Esophagus (tissue), 2 donors: Measurements from ENCODE around the gene TRIM3. TPM values are rescaled to one million over a fixed set of nuclear protein-coding genes. Genes with fewer than 3 reads are reported as not detected.
A peak's percentile ranks its signal among the peaks of the same experiment; 100 is the strongest.

ENCODE experiments used
- H3K27ac ChIP-seq, 2 donors: one replicate each; pipeline ENCODE4 v1.5.1; 2013; ENCODE audit warnings: low read depth in 2 of 2, mild to moderate bottlenecking in 2 of 2, inconsistent platforms in 1 of 2, low read length in 1 of 2, moderate library complexity in 1 of 2
- H3K27me3 ChIP-seq, 2 donors: one replicate each; pipeline ENCODE4 v1.6.1; 2013; ENCODE audit warnings: low read length in 2 of 2, control low read depth in 1 of 2, mild to moderate bottlenecking in 1 of 2; ENCODE audit not compliant: insufficient read depth in 2 of 2, control insufficient read depth in 1 of 2
- H3K36me3 ChIP-seq, 2 donors: one replicate each; pipeline ENCODE4 v1.6.1; 2013; ENCODE audit warnings: low read length in 1 of 2; ENCODE audit not compliant: control insufficient read depth in 2 of 2, insufficient read depth in 2 of 2
- H3K4me1 ChIP-seq, 2 donors: one replicate each; pipeline ENCODE4 v1.6.1; 2013; ENCODE audit warnings: low read length in 1 of 2; ENCODE audit not compliant: control insufficient read depth in 2 of 2, insufficient read depth in 2 of 2
- H3K4me3 ChIP-seq, 2 donors: one replicate each; pipeline ENCODE4 v1.5.1; 2013; ENCODE audit warnings: low read length in 2 of 2, mild to moderate bottlenecking in 2 of 2, low read depth in 1 of 2, moderate library complexity in 1 of 2
- H3K9me3 ChIP-seq, 2 donors: one replicate each; pipeline ENCODE4 v1.6.1; 2013; ENCODE audit warnings: mild to moderate bottlenecking in 2 of 2, low read depth in 1 of 2, low read length in 1 of 2, moderate library complexity in 1 of 2; ENCODE audit not compliant: control insufficient read depth in 2 of 2, insufficient read depth in 1 of 2
- WGBS, 2 donors: extraction: QIAGEN DNeasy Blood & Tissue Kit; methylation state at CpG; one replicate each; pipeline ENCODE4 v1.1.7; 2013; 5-methylcytosine and 5-hydroxymethylcytosine counted together
- polyA plus RNA-seq, 2 donors: library from polyadenylated mRNA; stranded (reverse); fragments of 200-250 nt; gene quantifications; one replicate each; pipeline ENCODE4 v1.2.3, GENCODE V29; 2013
- donor health status: healthy with polysubstance abuse.
- donor health status: Bipolar disorder and iron deficiency.

TRIM3 gene
- polyA plus RNA-seq, 2 donors = 7.5 to 7.6 TPM

DNA sequence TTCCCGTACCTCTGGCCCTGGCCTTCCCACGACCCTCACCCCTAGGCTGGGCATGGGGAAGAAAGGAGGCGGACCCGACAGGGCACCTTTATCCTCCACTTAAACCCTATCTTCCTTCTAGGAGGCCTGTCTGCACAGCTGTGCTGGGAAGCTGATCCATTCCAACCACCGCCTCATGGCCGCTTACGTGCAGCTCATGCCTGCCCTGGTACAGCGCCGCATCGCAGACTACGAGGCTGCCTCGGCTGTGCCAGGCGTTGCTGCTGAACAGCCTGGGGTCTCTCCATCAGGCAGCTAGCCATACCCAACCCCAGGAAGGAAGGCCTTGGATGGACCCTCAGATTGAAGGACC is 8.2 kb upstream of the TRIM3 start:
- Histone ChIP-seq H3K4me3 (peak overlapping the region; percentile 81 to 83), H3K36me3 (peaks cover 10 to 24% of the 10 kb centered on the region in 2 donors), H3K27me3 (no peaks in the 10 kb centered on the region), H3K4me1 (peaks cover 6 to 9% of the 10 kb centered on the region in 2 donors), H3K27ac (peak overlapping the region; percentile 96 to 99), H3K9me3 (no peaks in the 10 kb centered on the region)
- WGBS, 2 donors = 4 to 6% methylated on average over 12 to 13 of the region's 13 CpGs

DNA sequence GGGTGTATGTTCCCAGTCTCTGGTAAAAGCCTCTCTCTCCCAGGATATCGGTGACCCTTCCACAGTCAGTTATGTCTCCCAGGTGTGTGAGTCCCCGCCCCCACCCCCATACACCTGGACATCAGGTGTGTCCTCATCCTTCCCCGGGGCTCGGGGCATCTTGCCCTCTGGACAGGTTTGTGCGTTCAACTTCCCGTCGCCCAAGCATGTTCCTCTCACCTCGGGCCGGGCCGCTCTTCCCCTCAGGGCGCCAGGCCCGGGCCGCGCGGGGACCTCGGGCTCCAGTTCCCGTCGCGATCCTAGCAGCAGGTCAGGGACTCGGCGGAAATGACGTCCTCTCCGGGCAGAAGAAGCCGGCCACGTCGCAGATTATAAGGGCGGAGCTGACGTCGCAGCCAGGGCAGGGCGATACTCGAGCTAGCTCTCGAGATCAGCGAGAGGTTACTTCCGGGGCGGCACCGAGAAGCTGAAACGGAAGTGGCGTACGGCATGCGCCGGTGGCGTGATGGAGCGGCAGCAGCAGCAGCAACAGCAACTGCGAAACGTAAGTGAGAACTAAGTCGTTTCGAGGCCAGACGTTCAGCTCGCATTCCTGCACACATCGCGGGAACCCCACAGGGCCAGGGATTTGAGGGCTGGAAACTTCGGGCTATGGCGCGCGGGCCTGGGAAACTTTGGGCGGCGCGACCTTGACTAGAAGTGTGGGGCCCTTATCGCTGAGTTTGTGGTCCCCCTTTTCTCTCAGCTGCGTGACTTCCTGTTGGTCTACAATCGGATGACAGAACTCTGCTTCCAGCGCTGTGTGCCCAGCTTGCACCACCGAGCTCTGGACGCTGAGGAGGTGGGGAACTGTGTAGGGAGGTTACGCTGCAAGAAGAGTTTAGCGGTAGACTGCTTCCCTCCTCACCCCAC is 7.5 kb upstream of the TRIM3 start, which contains the start of the genes ARFIP2 and TIMM10B:
Gene ARFIP2 (minus strand): TSS at position 320 of the 912 bp plus-strand sequence. CDS start 910 bp downstream, outside the sequence.
Gene TIMM10B (plus strand): TSS at position 490 of the 912 bp plus-strand sequence. CDS start 16 bp downstream, at position 506.
- Histone ChIP-seq H3K36me3 (peaks cover 10 to 24% of the 10 kb centered on the region in 2 donors), H3K4me3 (peak within 1 kb of the TSS; percentile 81 to 83), H3K9me3 (no peaks in the 10 kb centered on the region), H3K27me3 (no peaks in the 10 kb centered on the region), H3K4me1 (peaks cover 6 to 9% of the 10 kb centered on the region in 2 donors), H3K27ac (peak within 1 kb of the TSS; percentile 96 to 99)
- 0% methylated on average over 66 of the region's 66 CpGs for WGBS, 2 donors

DNA sequence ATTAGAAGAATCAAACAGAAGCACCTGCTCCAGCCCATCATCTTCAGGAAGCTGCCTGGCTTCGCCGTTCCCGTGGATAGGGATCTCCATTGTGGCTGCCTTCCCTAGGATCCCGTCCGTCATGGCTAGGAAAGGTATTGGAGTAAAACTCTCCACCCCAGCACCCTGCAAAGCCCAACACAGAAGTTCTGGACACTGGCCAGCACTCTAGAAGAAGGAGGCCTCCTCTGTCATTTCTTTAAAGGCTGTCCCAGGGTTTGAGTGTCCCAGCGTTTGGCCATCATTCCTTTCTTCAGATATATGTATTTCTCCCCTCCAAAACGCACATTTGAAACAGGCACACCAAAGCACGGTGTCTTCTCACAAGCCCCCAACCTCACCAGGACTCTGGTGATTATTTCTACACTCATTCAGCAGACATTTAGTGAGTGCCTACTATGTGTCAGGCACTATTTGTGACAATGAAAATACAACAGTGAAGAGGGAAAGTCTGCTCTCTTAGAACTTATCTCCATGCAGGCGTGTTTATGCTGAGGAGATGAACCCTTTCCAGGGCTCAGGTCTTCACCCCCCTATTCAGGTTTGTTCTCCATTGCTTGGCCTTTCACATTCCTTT is 6.7 kb upstream of the TRIM3 start:
- Histone ChIP-seq H3K27me3 (no peaks in the 10 kb centered on the region), H3K36me3 (peaks cover 10 to 24% of the 10 kb centered on the region in 2 donors), H3K27ac (peak overlapping the region; percentile 91 to 96), H3K4me1 (peaks cover 6 to 9% of the 10 kb centered on the region in 2 donors), H3K9me3 (no peaks in the 10 kb centered on the region), H3K4me3 (peak overlapping the region; percentile 81 to 83)
- WGBS, 2 donors = 45 to 59% methylated on average over 9 of the region's 9 CpGs

DNA sequence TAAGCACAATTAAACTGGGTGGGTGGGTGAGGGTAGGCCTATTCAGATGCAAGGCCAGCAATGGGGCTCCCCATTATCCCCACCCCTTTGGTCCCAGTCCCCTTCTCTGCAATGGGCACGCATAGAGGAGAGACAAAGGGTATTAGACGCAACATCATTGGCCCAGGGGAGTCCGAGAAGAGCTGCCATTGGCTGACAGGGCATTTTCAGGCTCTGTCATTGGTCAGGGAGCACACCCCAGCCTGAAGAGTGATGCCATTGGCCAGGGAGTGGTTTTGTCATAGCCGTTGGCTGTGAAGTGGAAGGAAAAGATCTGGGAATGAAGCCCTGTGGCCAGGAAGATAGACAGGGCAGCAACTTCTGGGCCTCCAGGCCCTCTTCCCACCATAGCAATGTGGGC is 2.8 kb upstream of the TRIM3 start:
- H3K36me3 ChIP-seq = peaks cover 10 to 22% of the 10 kb centered on the region in 2 donors
- 91 to 92% methylated on average over 4 of the region's 4 CpGs for WGBS, 2 donors
- no peaks in the 10 kb centered on the region for H3K9me3 ChIP-seq
- H3K27me3 ChIP-seq = no peaks in the 10 kb centered on the region
- H3K27ac ChIP-seq = no peak overlapping the region
- H3K4me1 ChIP-seq = peaks cover 2 to 11% of the 10 kb centered on the region in 2 donors
- no peak overlapping the region for H3K4me3 ChIP-seq

DNA sequence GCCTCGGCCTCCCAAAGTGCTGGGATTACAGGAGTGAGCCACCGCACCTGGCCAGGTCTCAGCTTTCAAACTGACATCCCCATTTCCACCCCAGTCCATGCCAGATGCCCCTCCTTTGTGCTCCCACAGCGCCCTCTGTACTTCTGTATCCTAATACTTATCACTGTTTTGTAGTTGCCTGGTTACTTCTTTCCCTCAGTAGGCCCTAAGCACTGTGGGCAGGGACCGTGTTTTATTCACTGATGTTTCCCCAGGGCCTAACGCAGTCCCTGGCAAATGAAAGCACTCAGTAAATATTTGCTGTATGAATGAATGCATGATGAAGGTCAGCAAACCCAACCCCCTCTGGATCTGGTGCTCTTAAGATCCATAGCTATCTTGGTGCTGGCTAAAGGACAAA is 2.2 kb upstream of the TRIM3 start:
- H3K9me3 ChIP-seq = no peaks in the 10 kb centered on the region
- H3K27ac ChIP-seq = no peak overlapping the region
- no peak overlapping the region for H3K4me3 ChIP-seq
- no peaks in the 10 kb centered on the region for H3K27me3 ChIP-seq
- peaks cover 10 to 22% of the 10 kb centered on the region in 2 donors for H3K36me3 ChIP-seq
- peaks cover 2 to 11% of the 10 kb centered on the region in 2 donors for H3K4me1 ChIP-seq
- 44 to 61% methylated on average over 5 of the region's 5 CpGs for WGBS, 2 donors

DNA sequence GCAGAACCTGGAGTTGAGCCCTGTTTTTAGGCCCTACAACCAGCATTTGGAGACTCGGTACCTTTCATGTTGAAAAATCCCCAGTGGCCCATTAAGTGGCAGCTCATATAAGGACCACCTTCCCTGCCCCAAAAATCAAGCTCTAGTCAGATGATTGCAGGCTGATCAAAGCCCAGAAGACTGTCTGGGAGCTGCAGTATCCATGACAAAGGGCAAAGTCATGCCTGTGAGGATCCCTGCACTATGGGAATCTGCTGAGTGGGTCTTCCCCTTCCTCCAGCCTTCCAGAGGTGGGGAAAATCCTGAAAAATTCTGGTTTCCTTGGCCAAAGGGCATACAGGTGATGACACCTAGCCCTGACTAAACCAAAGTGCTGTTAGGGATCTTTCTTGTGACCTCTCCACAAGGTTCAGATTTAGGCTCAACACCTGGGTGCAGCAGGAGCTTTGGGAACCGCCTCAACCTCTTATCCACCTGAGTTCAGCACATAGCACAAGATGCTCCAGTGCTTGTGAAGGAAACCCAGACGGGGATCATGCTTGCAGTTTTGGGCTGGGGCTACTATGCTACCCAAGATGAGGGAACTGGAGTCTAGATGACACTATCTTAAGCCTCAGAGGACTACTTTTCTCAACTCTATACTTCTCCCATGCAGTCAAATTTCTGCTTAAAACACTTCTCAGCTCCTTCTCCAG is 1.2 kb upstream of the TRIM3 start:
- Histone ChIP-seq H3K4me1 (peaks cover 0 to 5% of the 10 kb centered on the region in 2 donors), H3K4me3 (no peak overlapping the region), H3K36me3 (peaks cover 10 to 22% of the 10 kb centered on the region in 2 donors), H3K27ac (peak overlapping the region; percentile 17 to 89), H3K27me3 (no peaks in the 10 kb centered on the region), H3K9me3 (no peaks in the 10 kb centered on the region)
- WGBS, 2 donors = 64 to 65% methylated on average over 3 of the region's 3 CpGs

DNA sequence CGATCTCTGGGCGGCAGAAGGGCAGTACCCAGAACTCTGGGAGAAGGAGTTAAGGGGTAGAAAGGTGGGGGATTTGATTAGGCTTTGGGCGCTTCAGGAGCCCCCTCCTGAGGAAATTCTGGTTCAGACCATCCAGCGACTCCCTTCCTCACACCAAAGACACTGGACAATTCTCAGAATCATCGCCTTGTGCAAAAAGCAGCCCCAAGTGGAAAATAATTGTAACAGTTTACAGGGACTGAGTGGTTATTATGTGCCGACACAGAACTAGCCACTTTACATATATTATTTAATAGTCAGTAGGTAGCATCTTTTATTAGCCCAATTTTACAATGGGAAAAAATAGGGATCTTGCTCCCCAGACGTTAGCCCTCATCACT is 662 bp upstream of the TRIM3 start:
- H3K4me1 ChIP-seq = peaks cover 0 to 5% of the 10 kb centered on the region in 2 donors
- H3K4me3 ChIP-seq = peak overlapping the region; percentile 43 to 69
- no peaks in the 10 kb centered on the region for H3K9me3 ChIP-seq
- no peaks in the 10 kb centered on the region for H3K27me3 ChIP-seq
- peaks cover 10 to 20% of the 10 kb centered on the region in 2 donors for H3K36me3 ChIP-seq
- peak overlapping the region; percentile 89 to 97 for H3K27ac ChIP-seq
- 25 to 27% methylated on average over 7 of the region's 7 CpGs for WGBS, 2 donors

DNA sequence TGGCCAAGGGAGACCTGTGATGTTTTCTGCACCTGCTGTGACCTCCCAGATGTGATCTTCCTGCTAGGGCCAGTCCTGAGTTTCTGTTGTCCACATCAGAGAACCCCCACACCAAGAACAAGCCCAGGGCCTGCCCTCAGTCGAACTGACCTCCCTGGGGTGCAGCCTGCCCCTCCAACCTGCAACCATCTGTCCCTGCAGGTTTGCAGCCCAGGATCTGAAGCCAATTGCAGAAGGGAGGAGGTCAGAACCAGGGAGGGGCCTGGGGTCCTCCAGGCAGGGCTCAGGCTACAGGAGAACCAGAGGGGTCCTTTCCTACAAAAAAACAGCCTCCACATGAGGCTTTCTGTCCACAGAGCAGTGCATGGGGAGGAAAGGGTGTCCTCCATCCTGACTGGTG is 807 bp downstream of the TRIM3 start:
- WGBS, 2 donors = 44 to 60% methylated on average over 1 of the region's 1 CpG
- H3K27me3 ChIP-seq = no peaks in the 10 kb centered on the region
- H3K4me1 ChIP-seq = peaks cover 0 to 5% of the 10 kb centered on the region in 2 donors
- no peaks in the 10 kb centered on the region for H3K9me3 ChIP-seq
- peaks cover 5 to 9% of the 10 kb centered on the region in 2 donors for H3K36me3 ChIP-seq
- H3K4me3 ChIP-seq = peak overlapping the region in 1 of 2 donors; percentile 69
- no peak overlapping the region for H3K27ac ChIP-seq

DNA sequence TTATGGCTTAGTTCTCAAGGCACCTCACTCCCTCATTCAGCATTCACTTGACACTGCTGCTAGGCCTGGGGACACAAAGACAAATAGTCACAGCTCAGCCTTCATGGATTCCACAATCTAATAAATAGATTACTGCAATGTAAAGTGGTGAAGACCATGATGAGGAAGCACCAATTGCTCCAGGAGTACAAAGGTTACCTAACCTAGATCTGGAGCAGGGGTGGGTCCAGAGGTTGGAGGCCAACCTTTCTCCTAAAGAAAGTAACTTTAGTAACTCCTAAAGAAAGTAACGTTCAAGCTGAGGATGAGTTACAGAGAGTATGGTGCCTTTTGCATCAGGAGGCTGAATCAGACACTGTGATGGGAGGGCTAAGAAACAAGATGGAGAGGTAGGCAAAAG is 4.1 kb downstream of the TRIM3 start:
- peaks cover 0 to 5% of the 10 kb centered on the region in 2 donors for H3K36me3 ChIP-seq
- H3K4me3 ChIP-seq = no peak overlapping the region
- peaks cover 0 to 5% of the 10 kb centered on the region in 2 donors for H3K4me1 ChIP-seq
- H3K27me3 ChIP-seq = no peaks in the 10 kb centered on the region
- WGBS, 2 donors = 87 to 93% methylated on average over 1 of the region's 1 CpG
- H3K27ac ChIP-seq = peak overlapping the region in 1 of 2 donors; percentile 14
- no peaks in the 10 kb centered on the region for H3K9me3 ChIP-seq
